ENCODE data around the gene INTS4.

DNA sequence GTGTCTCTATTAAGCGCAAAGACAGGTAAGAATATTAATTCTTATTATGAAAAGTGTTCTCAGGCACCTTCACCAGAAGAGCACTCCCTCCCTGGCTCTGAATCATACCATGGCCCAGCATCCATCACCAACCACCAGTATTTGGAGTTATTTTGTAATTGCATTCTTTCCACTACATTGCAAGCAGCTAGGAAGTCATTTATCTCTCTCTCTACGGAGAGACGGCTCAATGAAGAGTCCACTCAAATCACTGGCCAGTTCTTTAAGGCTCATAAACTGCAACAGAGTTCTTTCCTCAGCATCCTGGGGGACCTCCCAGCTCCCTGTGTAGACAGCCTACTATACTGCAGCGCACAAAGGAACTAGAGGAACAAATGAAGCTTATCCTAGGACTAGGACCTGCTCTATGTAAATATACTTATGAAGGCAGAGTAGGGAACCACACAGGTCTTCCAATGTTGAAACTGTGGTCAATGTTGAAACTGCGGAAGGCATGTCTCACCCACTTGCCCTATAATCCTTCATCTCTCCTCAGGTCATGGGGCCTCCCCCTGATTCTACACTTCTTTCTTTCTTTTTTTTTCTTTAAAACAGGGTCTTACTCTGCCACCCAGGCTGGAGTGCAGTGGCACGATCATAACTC is 110.2 kb downstream of the INTS4 start:
- TF ChIP-seq CTCF (IDR thresholded peaks at IDR 0.05) (no peak), ZFX (IDR thresholded peaks at IDR 0.05; ENCODE audit: borderline replicate concordance) (no peak)

Data from 22Rv1 (cell line).